ENCODE results near the gene USP17L21. TPM values are rescaled to one million over a fixed set of nuclear protein-coding genes. Genes with fewer than 3 reads are reported as not detected.
"Not testable (repeated sequence)": the region's sequence is repeated elsewhere in the genome, so short reads cannot be mapped to it uniquely, and the experiment has no call there.

USP17L21 gene
- total RNA-seq (2014; rRNA removed; shearing (Covaris generic)), result not detected in 2 replicates

- in situ Hi-C loops (cut with HindIII; ENCODE audit: low sequenced_read_pairs); DNase-seq (ENCODE audit: low spot score): not testable (repeated sequence)
These were observed at the start of gene USP17L21 for GRCh38 chr4:9262572-9262971. USP17L21 (plus strand) TSS chr4:9262872; CDS start chr4:9262872, 0 bp downstream.

DNA sequence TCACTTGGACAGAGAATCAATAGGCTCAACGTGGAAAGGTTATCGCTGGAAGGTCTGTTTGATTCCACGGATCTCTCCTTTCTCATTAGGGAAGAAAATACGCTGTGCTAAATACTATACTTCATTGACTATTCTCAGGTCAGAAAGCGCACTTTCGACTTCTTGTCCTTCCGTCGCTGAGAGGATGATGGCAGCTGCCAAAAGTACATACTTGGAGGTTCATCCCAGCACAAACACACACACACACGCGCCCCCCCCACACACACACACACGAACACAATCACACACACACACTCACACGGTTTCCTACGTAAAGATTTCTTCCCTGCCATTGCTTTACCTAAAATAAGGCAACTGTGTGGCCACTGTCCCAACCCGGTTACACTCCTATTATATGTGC lies 48.0 kb upstream of the USP17L21 start:
- in situ Hi-C loops (cut with HindIII; ENCODE audit: low sequenced_read_pairs); DNase-seq (ENCODE audit: low spot score): not testable (repeated sequence)

DNA sequence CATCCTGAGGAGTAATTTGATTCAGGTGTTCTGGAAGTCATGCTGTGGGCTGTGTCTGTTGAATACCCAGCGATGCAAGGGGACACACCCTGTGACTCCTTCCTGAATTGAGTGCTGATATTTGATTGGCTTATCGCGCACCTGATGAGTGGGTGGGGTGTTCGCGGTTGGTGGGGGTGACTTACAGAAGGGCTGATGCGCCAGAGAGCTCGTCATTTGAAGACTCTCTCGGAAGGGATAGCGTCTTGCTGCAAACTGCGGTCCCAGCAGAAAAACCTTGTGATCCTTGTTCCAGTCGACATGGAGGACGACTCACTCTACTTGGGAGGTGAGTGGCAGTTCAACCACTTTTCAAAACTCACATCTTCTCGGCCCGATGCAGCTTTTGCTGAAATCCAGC lies 47.6 kb upstream of the USP17L21 start, which contains the start of gene USP17L11:
Gene USP17L11, plus strand, starts transcription at position 301 of the 400 bp plus-strand sequence. Its CDS starts 0 bp downstream, at position 301.
- in situ Hi-C loops (cut with HindIII; ENCODE audit: low sequenced_read_pairs); DNase-seq (ENCODE audit: low spot score): not testable (repeated sequence)

- in situ Hi-C loops (cut with HindIII; ENCODE audit: low sequenced_read_pairs); DNase-seq (ENCODE audit: low spot score): not testable (repeated sequence)
These were observed 42.8 kb upstream of the USP17L21 start, which contains the start of gene USP17L12 for GRCh38 chr4:9219852-9220251. USP17L12 (plus strand) TSS chr4:9220152; CDS start chr4:9220152, 0 bp downstream.

DNA sequence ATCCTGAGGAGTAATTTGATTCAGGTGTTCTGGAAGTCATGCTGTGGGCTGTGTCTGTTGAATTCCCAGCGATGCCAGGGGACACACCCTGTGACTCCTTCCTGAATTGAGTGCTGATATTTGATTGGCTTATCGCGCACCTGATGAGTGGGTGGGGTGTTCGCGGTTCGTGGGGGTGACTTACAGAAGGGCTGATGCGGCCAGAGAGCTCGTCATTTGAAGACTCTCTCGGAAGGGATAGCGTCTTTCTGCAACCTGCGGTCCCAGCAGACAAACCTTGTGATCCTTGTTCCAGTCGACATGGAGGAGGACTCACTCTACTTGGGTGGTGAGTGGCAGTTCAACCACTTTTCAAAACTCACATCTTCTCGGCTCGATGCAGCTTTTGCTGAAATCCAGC lies 38.1 kb upstream of the USP17L21 start, which contains the start of gene USP17L13:
Gene USP17L13, plus strand, starts transcription at position 301 of the 400 bp plus-strand sequence. Its CDS starts 0 bp downstream, at position 301.
- DNase-seq (ENCODE audit: low spot score); in situ Hi-C loops (cut with HindIII; ENCODE audit: low sequenced_read_pairs): not testable (repeated sequence)

DNA sequence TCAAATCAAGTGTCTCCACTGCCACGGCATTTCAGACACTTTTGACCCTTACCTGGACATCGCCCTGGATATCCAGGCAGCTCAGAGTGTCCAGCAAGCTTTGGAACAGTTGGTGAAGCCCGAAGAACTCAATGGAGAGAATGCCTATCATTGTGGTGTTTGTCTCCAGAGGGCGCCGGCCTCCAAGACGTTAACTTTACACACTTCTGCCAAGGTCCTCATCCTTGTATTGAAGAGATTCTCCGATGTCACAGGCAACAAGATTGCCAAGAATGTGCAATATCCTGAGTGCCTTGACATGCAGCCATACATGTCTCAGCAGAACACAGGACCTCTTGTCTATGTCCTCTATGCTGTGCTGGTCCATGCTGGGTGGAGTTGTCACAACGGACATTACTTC lies 32.4 kb upstream of the USP17L21 start:
- in situ Hi-C loops (cut with HindIII; ENCODE audit: low sequenced_read_pairs); DNase-seq (ENCODE audit: low spot score): not testable (repeated sequence)

DNA sequence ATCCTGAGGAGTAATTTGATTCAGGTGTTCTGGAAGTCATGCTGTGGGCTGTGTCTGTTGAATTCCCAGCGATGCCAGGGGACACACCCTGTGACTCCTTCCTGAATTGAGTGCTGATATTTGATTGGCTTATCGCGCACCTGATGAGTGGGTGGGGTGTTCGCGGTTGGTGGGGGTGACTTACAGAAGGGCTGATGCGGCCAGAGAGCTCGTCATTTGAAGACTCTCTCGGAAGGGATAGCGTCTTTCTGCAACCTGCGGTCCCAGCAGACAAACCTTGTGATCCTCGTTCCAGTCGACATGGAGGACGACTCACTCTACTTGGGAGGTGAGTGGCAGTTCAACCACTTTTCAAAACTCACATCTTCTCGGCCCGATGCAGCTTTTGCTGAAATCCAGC lies 28.6 kb upstream of the USP17L21 start, which contains the start of gene USP17L15:
Gene USP17L15, plus strand, starts transcription at position 301 of the 400 bp plus-strand sequence. Its CDS starts 0 bp downstream, at position 301.
- in situ Hi-C loops (cut with HindIII; ENCODE audit: low sequenced_read_pairs); DNase-seq (ENCODE audit: low spot score): not testable (repeated sequence)

DNA sequence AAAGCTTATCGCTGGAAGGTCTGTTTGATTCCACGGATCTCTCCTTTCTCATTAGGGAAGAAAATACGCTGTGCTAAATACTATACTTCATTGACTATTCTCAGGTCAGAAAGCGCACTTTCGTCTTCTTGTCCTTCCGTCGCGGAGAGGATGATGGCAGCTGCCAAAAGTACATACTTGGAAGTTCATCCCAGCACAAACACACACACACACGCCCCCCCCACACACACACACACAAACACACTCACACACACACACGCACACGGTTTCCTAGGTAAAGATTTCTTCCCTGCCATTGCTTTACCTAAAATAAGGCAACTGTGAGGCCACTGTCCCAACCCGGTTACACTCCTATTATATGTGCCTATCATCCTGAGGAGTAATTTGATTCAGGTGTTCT lies 24.2 kb upstream of the USP17L21 start:
- DNase-seq (ENCODE audit: low spot score), result peak; percentile 0
- in situ Hi-C loops (cut with HindIII; ENCODE audit: low sequenced_read_pairs), result not testable (repeated sequence)

GRCh38 chr4:9243579-9243978 lies 19.1 kb upstream of the USP17L21 start, which contains the start of gene USP17L17:
USP17L17 (plus strand) TSS chr4:9243879; CDS start chr4:9243879, 0 bp downstream.
- DNase-seq (ENCODE audit: low spot score); in situ Hi-C loops (cut with HindIII; ENCODE audit: low sequenced_read_pairs): not testable (repeated sequence)

GRCh38 chr4:9247953-9248680 lies 14.6 kb upstream of the USP17L21 start, which contains the start of gene USP17L18:
USP17L18 (plus strand) TSS chr4:9248630; CDS start chr4:9248630, 0 bp downstream.
- in situ Hi-C loops (cut with HindIII; ENCODE audit: low sequenced_read_pairs); DNase-seq (ENCODE audit: low spot score): not testable (repeated sequence)

DNA sequence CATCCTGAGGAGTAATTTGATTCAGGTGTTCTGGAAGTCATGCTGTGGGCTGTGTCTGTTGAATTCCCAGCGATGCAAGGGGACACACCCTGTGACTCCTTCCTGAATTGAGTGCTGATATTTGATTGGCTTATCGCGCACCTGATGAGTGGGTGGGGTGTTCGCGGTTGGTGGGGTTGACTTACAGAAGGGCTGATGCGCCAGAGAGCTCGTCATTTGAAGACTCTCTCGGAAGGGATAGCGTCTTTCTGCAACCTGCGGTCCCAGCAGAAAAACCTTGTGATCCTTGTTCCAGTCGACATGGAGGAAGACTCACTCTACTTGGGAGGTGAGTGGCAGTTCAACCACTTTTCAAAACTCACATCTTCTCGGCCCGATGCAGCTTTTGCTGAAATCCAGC lies 9.6 kb upstream of the USP17L21 start, which contains the start of gene USP17L19:
Gene USP17L19, plus strand, starts transcription at position 301 of the 400 bp plus-strand sequence. Its CDS starts 0 bp downstream, at position 301.
- DNase-seq (ENCODE audit: low spot score); in situ Hi-C loops (cut with HindIII; ENCODE audit: low sequenced_read_pairs): not testable (repeated sequence)

DNA sequence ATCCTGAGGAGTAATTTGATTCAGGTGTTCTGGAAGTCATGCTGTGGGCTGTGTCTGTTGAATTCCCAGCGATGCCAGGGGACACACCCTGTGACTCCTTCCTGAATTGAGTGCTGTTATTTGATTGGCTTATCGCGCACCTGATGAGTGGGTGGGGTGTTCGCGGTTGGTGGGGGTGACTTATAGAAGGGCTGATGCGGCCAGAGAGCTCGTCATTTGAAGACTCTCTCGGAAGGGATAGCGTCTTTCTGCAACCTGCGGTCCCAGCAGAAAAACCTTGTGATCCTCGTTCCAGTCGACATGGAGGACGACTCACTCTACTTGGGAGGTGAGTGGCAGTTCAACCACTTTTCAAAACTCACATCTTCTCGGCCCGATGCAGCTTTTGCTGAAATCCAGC lies 4.8 kb upstream of the USP17L21 start, which contains the start of gene USP17L20:
Gene USP17L20, plus strand, starts transcription at position 301 of the 400 bp plus-strand sequence. Its CDS starts 0 bp downstream, at position 301.
- DNase-seq (ENCODE audit: low spot score); in situ Hi-C loops (cut with HindIII; ENCODE audit: low sequenced_read_pairs): not testable (repeated sequence)

- DNase-seq (ENCODE audit: low spot score); in situ Hi-C loops (cut with HindIII; ENCODE audit: low sequenced_read_pairs): not testable (repeated sequence)
These were observed 4.6 kb downstream of the USP17L21 start, which contains the start of gene USP17L22 for GRCh38 chr4:9267319-9267718. USP17L22 (plus strand) TSS chr4:9267619; CDS start chr4:9267619, 0 bp downstream.

DNA sequence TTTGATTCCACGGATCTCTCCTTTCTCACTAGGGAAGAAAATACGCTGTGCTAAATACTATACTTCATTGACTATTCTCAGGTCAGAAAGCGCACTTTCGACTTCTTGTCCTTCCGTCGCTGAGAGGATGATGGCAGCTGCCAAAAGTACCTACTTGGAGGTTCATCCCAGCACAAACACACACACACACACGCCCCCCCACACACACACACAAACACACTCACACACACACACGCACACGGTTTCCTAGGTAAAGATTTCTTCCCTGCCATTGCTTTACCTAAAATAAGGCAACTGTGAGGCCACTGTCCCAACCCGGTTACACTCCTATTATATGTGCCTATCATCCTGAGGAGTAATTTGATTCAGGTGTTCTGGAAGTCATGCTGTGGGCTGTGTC lies 9.0 kb downstream of the USP17L21 start:
- in situ Hi-C loops (cut with HindIII; ENCODE audit: low sequenced_read_pairs); DNase-seq (ENCODE audit: low spot score): not testable (repeated sequence)

Other genes with a start within 250 kb of the USP17L21 start
- gene FAM90A26, start 92.5 kb upstream of the USP17L21 start, total RNA-seq (2014; rRNA removed; shearing (Covaris generic)), result not detected in 2 replicates
- gene USP17L10, start 52.2 kb upstream of the USP17L21 start, total RNA-seq (2014; rRNA removed; shearing (Covaris generic)), result not detected in 2 replicates
- gene USP17L11, start 47.5 kb upstream of the USP17L21 start, total RNA-seq (2014; rRNA removed; shearing (Covaris generic)), result not detected in 2 replicates
- gene USP17L12, start 42.7 kb upstream of the USP17L21 start, total RNA-seq (2014; rRNA removed; shearing (Covaris generic)), result not detected in 2 replicates
- not detected in 2 replicates for gene USP17L13, start 38.0 kb upstream of the USP17L21 start, total RNA-seq (2014; rRNA removed; shearing (Covaris generic))
- gene USP17L15, start 28.5 kb upstream of the USP17L21 start, total RNA-seq (2014; rRNA removed; shearing (Covaris generic)), result not detected in 2 replicates
- gene USP17L17, start 19.0 kb upstream of the USP17L21 start, total RNA-seq (2014; rRNA removed; shearing (Covaris generic)), result not detected in 2 replicates
- gene USP17L18, start 14.2 kb upstream of the USP17L21 start, total RNA-seq (2014; rRNA removed; shearing (Covaris generic)), result not detected in 2 replicates
- not detected in 2 replicates for gene USP17L19, start 9.5 kb upstream of the USP17L21 start, total RNA-seq (2014; rRNA removed; shearing (Covaris generic))
- gene USP17L20, start 4.7 kb upstream of the USP17L21 start, total RNA-seq (2014; rRNA removed; shearing (Covaris generic)), result not detected in 2 replicates
- not detected in 2 replicates for gene USP17L22, start 4.7 kb downstream of the USP17L21 start, total RNA-seq (2014; rRNA removed; shearing (Covaris generic))
- gene USP17L24, start 62.3 kb downstream of the USP17L21 start, total RNA-seq (2014; rRNA removed; shearing (Covaris generic)), result not detected in 2 replicates
- not detected in 2 replicates for gene USP17L25, start 67.0 kb downstream of the USP17L21 start, total RNA-seq (2014; rRNA removed; shearing (Covaris generic))
- gene USP17L26, start 71.8 kb downstream of the USP17L21 start, total RNA-seq (2014; rRNA removed; shearing (Covaris generic)), result not detected in 2 replicates
- not detected in 2 replicates for gene USP17L5, start 76.5 kb downstream of the USP17L21 start, total RNA-seq (2014; rRNA removed; shearing (Covaris generic))
- gene USP17L27, start 81.3 kb downstream of the USP17L21 start, total RNA-seq (2014; rRNA removed; shearing (Covaris generic)), result not detected in 2 replicates
- not detected in 2 replicates for gene USP17L28, start 86.0 kb downstream of the USP17L21 start, total RNA-seq (2014; rRNA removed; shearing (Covaris generic))
- gene USP17L29, start 90.8 kb downstream of the USP17L21 start, total RNA-seq (2014; rRNA removed; shearing (Covaris generic)), result not detected in 2 replicates
- not detected in 2 replicates for gene USP17L30, start 100.3 kb downstream of the USP17L21 start, total RNA-seq (2014; rRNA removed; shearing (Covaris generic))
- gene DEFB131A, start 181.5 kb downstream of the USP17L21 start, total RNA-seq (2014; rRNA removed; shearing (Covaris generic)), result not detected in 2 replicates

All from G401 (cell line).